Activated CD4-positive, alpha-beta T cell treated with anti-CD3 and anti-CD28 coated beads for 1 hour (primary cell): ENCODE results near the gene BRI3.

ENCODE experiments used
- DNase-seq: peaks from one replicate; pipeline ENCODE4 v3.0.0-alpha.2; 2020

Gene BRI3

DNA sequence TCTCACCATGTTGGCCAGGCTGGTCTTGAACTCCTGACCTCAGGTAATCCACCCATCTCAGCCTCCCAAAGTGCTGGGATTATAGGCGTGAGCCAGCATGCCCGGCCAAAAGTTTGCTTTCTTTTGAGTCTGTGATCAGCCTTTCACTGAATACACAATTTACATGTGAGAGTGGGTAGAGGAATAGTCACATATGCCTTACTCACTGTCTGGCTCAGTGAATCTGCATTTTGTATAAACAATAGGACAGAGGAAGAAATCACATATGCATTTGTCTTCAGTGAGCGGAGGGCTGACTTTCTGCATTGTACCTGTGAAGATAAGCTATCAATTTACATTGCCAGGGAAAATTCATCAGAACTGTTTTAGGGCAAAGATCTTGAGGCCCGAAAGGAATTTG lies 27.0 kb upstream of the BRI3 start:
- no peak for DNase-seq

DNA sequence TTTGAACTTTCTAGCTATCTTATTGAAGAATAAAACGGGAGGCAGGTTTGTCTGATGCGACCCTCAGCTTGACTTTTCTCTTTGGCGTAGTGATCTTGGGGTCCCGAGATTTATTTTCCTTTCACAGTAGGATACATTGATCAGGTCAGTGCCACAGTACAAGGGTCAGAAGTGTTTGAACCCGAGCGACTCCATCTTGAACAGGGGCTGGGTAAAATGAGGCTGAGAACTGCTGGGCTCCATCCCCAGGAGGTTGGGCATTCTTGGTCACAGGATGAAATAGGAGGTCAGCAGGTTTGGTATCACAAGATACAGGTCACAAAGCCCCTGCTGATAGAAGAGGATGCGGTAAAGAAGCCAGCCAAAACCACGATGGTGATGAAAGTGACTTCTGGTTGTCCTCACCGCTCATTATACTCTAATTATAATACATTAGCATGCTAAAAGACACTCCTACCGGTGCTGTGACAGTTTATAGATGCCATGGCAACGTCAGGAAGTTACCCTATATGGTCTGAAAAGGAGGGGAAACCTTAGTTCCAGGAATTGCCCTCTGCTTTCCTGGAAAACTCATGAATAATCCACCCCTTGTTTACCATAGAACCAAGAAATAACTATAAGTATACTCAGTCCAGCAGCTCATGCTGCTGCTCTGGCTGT lies 26.4 kb upstream of the BRI3 start:
- DNase-seq: no peak

DNA sequence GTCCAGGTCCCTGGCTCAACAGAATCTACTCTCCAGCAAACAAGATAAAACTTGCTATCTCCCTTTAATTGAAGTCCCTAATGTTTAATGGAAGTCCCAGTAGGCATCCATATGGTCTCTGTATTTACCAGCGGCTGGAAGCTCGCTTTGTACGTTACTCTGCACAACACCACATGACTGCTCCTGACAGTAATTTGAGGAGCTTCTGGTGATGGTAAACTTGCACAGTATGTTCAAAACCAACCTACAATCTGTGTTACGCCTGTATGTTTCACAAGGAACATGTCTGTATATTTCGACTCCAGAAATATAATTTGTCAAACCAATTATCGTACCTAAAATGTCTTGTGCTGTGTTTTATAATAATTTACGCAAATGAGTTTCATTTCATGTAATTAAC lies 25.1 kb upstream of the BRI3 start:
- no peak for DNase-seq

DNA sequence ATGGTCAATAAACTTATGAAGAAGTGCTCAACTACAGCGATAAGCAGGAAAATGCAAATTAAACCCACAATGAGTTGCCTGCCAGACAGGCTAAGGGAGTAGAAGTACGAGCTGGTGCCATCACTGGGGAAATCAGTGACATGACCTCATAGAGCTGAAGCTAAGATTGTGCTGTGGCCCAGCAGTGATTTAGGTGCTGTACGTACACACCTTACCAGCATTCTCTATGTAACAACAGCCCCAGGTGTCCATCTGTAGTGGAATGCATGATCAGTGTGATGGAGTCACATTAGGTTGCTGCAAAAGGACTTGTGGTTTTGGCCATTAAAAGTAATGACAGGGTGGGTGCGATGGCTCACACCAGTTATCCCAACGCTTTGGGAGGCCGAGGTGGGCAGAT lies 23.8 kb upstream of the BRI3 start:
- DNase-seq: no peak

DNA sequence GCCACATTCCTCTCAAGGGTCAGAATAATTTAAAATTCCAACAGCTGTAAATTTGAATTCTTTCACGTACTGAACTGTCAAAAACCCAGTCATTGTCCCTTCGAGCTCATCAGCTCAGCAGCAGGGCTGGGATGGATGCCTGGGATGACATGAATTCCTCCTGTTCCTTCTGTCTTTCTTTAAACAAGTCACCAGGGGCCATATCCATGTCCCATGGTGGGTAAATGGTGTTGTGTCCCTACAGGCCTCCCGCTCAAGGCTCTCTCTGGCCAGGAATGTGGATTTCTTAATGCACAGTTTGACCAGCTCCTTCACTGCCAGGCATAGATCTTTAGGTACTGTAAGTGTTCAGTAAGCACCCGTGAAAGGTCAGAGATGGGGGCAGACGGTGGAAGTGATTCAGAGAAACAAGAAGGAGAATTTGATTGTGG lies 15.6 kb upstream of the BRI3 start:
- no peak for DNase-seq

DNA sequence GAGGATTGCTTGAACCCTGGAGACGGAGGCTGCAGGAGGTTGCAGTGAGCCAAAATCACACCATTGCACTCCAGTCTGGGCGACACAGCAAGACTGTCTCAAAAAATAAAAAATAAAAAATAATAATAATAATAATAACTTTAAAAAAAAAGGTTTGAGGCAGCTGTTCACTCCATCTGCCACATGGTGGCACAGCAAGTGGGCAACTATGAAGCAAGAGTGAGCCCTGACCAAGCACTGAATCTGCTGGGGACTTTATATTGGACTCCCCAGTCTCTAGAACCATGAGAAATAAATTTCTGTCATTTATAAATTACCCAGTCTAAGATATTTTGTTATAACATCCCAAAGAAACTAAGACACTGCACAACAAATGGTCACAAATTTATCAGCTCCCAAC lies 14.6 kb upstream of the BRI3 start:
- DNase-seq: no peak

DNA sequence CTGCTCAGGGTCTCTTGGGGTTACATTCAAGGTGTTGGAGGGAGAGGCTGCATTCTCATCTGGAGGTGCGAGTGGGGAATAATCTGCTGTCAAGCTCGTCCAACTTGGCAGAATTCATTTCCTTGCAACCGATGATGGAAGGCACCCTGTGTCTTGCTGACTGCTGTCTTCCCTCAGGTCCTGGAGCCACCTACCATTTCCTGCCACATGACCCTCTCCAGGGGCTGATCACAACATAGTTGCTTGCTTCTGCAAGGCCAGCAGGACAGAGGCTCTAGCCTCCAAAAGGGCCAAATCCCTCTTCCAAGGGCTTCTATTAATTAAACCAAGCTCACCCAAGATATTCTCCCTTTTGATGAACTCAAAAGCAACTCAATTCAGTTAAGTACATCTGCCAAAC lies 14.2 kb upstream of the BRI3 start:
- DNase-seq: no peak

DNA sequence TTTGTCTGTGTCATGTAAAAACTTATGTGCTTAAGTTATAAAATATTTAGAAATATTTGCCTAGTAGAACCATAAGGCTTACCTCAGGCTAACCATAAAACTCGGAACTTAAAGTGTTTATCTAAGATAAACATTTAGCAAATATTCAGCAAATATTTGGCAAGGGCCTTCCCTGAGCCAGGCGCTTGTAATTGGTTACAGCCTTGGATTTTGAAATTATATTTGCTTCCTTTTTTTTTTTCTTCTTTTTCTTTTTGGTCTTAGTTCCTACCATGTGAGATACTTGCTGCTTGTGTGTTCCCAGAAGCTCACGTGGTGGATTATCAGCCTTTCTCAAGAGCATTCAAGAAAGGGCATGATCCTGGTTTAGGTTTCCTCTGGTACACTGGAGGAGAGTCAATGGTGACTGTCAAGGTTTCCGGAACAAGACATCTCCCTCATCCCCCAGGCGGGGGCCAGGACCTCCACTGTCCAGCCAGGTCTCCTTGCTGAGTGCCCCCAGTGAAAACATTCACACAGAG lies 5.2 kb upstream of the BRI3 start:
- no peak for DNase-seq

DNA sequence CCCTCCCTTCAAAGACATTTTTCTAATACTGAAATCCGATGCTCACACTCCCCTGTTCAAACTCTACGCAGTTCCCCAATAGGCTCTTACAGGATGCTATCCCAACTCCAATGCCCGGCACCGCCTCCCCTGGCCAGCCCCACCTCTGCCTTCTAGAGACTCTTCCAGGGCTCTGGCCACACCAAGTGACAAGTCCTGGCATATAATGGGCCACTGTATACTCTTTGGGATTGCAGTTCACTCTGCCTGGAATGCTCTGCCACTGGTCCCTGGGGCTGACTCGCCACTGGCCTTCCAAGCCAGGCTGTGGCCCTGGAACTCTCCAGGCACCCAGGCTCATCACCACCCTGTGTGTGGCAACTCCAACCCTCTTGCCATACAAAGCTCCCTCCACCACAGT lies 3.1 kb upstream of the BRI3 start:
- DNase-seq: no peak

DNA sequence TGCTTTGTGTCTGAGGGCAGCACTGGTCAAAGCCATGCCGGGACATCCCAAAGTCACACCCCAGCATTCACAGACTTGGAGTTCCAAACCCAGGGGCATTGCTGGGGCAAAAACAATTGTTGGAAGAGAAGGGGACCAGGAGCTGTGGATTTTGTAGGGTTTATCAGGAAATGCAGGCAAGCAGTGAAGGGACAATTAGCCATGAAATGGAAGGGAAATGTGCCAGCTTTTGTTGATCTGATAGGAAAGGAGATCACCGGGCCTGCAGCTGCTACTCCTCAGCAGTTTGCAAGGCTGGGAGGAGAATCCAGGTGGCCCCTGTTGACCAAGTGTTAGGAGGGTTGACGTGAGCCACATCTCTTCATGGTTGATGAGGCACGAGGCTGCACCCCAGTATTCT lies 2.5 kb upstream of the BRI3 start:
- DNase-seq: no peak

DNA sequence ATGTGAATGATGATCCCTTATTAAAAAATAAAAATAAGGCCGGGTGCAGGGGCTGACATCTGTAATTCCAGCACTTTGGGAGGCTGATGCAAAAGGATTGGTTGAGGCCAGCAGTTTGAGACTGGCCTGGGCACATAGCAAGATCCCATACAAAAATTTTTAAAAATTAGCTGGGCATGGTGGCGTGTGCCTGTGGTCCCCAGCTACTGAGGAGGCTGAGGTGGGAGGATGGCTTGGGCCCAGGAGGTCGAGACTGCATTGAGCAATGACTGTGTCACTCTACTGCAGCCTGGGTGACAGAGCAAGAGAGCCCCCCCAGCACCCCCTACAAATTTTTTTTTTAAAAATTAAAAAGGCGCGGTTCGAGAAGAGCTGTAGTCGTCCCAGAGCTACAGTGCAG lies 1.2 kb upstream of the BRI3 start:
- DNase-seq: no peak

DNA sequence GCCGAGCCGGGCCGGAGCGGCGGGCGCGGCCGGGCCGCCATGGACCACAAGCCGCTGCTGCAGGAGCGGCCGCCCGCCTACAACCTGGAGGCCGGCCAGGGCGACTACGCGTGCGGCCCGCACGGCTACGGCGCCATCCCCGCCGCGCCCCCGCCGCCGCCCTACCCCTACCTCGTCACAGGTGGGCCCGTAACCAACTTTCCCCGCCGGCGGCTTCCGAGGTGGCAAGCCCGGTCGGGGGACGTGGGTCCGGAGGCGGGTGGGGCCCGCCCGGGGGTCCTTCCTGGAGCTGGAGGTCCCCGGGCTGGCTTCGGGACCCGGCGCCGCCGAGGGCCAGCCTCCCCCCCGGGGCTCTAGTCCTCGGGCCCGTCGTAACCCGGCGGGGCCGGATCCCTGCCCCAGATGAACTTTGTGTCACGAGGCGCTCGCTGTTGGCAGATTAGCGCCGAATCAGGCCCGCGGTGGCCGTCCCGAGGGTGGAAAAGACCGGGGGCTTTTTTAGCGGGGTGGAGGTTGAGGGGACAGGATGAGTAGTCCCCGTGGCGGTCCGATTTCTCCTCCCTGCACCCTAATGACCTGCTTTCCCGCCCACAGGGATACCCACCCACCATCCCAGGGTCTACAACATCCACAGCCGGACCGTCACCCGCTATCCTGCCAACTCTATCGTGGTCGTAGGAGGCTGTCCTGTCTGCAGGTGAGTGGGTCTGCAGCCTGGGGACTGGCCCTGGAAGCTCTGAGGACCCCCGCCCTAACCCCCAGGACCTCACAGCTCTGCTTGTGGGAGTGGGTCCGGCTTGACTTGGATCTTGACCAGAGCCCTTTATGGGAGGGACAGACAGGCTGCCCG lies 496 bp downstream of the BRI3 start:
- DNase-seq: peak; percentile 12

DNA sequence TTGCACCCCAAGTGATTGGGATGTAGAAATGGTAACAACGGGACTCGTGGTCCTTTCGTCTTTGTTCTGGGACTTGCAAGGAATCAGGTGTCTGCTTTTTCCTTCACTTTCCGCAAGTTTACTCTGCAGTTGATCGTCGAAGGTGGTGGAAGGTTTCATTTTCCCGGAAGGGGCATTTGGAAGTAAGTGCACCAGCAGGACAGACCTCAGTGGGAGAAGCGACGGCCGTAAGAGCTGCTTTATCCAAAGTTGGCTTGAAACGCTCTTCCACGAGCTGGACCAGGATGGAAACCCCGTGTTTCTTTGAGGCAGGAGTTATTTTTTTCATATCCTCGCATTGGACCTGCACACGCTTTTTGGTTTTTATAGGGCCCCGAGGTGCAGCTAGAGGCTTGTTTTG lies 1.2 kb downstream of the BRI3 start:
- no peak for DNase-seq

DNA sequence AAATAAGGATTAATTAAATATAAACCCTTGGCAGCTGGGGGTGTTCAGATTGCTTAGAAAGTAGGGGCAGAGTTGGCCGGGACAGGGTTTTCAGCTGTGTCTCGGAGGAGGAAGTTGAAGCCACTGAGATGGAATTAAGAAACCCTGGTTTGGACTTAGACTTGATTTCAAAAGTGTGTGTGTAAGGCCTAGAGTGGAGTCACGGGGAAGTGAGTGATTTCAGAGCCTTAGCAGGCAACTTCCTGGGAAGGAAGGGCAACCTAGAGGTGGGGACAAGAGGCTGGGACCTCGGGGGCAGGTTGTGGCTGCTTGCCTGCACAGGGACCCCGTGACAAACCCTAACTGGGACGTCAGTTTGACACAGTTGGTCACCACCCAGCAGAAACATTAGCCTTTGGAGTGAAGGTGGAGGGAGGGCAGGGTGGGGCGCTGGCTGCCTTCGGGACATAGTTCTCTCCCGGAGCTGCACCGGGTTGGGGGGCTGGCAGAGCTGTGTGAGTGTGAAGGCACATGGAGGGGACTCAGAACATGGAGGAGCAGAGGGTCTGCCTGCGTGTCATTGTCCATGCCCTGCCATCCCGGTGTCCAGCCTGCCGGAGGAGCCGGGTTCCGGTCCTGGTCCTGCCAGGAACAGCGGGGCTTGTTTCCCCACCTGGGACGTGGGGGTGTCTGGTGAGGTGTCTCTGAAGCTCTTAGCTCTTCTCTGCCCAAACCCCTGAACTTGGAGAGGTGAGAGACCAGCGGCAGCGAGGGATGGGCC lies 1.8 kb downstream of the BRI3 start:
- no peak for DNase-seq

DNA sequence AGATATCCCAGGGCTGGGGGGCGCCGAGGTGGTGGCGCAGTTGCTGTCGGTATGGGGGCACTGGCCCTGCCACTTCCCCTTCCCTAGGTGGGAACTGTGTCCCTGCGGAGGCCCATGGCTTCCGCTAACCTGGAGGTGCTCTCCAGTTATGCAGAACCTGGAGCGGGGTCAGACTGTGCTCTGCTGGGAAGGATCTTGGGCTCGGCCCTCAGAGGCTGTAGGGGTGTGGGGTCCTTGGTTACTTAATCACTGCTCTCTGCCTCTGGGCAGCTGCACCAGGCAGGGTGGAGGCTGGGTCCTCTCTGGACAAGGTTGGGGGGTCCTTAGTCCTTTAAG lies 2.4 kb downstream of the BRI3 start:
- DNase-seq: no peak

DNA sequence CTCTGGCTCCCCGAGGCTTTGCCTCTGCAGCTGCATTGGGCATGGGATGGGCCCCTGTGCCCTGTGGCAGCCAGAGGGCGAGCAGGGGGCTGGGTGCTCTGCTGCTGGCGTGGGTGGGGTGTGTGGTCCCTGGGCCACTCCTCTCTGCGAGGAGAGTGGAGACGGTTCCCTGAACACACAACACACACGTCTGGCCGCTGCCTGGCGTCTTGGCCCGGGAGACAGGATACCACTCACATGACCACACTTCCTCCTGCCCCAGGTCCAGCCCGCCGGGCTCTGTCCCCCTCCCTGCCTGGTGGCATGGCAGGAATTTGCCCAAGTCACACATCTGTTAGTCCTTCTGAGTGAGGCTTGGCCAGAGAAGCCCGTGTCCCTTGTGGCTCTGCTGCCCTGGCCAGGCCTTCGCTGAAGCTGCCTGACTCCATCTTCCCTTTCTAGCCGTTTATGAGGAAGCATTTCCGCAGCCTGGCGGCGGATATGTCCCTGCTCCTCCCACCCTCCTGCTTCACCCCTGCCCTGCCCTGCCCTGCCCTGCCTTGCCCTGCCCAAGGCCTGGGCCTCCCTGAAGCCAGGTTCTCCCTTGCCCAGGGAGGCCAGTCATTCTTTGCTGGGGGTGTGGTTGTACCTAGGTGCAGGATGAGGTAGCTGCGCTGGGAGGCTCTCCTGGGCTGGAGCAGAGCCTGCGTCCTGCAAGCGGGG lies 3.0 kb downstream of the BRI3 start:
- DNase-seq: no peak

DNA sequence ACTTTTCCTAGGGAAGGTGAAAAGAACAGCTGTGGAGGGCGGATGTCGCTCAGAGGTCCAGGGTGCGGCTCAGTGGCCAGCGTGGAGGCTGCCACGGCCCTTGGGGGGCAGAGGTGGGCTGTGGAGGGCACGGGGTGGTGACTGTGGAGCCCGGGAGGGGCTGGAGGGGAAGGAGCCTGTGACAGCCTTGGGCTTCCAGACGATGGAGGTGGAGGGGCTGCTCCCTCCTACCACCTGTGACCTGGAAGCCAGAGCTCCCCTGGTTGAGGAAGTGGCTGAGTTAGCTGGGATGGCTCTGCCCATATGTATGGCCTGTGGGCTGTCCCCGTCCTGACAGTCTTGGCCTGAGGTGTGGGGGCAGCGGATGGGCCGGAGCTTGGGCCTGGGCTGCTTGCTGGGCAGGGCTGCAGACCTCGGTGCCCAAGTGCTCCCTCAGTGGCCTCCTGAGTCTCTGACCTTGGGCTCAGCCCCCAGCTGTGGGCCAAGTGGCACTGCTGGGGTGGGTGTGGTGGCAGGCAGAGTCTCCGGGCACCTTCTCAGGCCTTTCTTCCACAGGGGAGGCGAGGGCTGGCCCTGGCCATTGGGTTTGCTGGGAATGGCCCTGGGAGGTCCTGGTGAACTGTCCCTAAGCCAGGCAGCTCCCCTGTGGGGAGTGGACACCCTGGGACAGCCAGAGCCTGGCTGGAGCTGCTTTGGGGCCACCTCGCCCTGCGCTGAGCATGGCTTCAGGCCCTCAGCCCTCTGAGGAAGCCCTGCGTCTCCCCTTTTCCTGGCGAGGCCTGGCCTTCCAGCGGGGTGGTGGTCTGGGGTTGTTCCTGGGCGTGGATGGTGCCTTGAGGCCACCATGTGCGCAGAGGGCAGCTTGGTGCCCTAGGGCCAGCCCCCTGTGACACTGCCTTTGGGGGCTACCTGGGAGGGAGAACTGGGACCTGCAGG lies 3.9 kb downstream of the BRI3 start:
- no peak for DNase-seq

DNA sequence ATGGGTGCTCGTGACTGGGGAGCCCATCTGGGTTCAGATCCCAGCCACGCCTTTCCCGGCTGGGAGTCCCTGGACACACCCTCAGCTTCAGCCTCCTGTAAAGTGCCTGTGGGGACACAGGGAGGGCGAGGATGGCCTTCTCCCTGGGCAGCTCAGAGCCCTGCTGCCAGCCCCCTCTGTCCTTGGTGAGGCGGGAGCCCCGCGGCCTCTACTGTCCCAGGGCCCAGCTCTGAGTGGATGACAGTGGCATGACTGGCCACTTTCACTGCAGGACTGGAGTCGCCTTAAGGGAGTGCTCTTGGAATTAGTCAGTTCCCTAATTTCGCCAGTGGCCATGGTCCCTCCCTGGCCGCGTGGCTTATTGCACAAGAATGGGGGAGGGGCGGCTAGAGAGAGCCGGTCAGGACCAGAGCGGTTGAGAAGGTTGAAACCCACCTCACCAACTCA lies 4.6 kb downstream of the BRI3 start:
- no peak for DNase-seq

DNA sequence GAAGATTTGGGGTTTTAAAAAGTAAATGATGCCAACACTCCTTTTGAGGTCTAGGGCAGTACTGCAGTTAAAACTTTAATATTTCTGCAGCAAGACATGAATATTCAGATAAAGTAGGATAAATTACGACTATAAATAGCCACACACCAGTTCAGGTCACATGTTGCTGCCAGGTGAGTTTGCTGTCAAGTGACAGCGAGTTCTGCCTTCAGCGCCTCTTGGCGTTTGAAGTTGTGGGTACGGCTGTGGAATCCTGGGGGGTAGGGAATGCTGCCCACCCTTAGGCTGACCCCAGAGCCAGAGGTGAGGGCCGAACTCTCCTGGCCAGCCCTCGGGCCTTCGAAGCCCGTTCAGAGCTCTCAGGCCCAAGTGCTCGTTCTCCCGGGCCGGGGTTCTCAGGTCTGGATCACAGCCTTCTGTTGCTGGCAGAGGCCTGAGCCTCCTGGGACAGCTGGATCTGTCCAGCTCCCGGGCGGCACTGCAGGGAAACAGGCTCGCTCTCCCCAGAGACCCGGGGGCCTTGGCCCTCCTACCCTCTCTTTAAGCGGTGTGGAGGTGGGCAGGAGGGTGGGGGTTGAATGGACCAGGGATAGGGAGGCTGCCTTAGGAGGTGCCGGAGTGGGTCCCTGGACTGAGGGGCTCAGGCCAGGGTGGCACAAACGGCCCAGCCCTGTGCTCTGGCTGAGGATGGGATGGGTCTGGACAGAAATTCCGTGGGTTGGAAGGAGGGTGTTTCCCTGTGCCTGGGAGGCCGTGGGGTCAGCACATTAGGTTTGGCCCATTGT lies 5.4 kb downstream of the BRI3 start:
- no peak for DNase-seq

DNA sequence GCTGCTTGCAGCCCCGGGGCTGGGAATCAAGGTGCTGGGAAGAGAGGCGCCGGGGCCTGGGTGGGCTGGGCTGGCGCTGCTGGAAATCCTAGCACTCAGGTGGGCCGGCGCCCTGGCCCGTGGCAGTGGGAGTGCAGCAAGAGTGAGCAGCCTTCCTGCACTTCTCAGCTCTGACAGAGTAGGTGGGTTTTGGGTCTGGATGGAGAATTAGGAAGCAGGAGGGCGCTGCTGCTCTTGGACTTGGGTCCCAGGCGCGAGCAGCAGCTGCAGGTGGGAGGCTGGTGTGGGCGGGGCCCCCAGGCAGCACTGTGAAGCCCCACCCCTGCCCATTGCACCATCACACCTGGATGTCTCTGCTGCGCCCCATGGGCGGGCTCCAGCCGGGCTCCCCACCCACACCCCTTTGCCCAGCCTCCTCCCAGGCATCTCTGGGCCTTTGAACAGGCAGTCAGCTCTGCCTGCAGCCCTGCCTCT lies 6.0 kb downstream of the BRI3 start:
- DNase-seq: no peak
